HG03354 (cell line): ENCODE results near the gene VEGFA.

Experiments used
- ATAC-seq: cut with Tn5 transposase; IDR thresholded peaks from one replicate; pipeline ENCODE4 v1.9.1; 2021; ENCODE audit warnings: mild to moderate bottlenecking; ENCODE audit not compliant: unreplicated experiment, poor library complexity, severe bottlenecking

VEGFA gene

GRCh38 chr6:43780941-43781928 is 11.2 kb downstream of the VEGFA start:
- no peak for ATAC-seq

- ATAC-seq: no peak
Observed at GRCh38 chr6:43781941-43782704, 12.1 kb downstream of the VEGFA start.

GRCh38 chr6:43782764-43783513 is 12.9 kb downstream of the VEGFA start:
- no peak for ATAC-seq

- ATAC-seq: no peak
Observed at GRCh38 chr6:43784049-43784855, 14.2 kb downstream of the VEGFA start.

GRCh38 chr6:43785220-43785752 is 15.3 kb downstream of the VEGFA start:
- ATAC-seq: no peak

GRCh38 chr6:43785904-43786303 is 15.9 kb downstream of the VEGFA start:
- no peak for ATAC-seq

GRCh38 chr6:43786664-43787329 is 16.8 kb downstream of the VEGFA start:
- ATAC-seq: no peak

GRCh38 chr6:43788301-43788700 is 18.3 kb downstream of the VEGFA start:
- no peak for ATAC-seq

- ATAC-seq: no peak
Observed at GRCh38 chr6:43789447-43789846, 19.4 kb downstream of the VEGFA start.

GRCh38 chr6:43790031-43790430 is 20.0 kb downstream of the VEGFA start:
- ATAC-seq: no peak

GRCh38 chr6:43791745-43792422 is 21.9 kb downstream of the VEGFA start:
- no peak for ATAC-seq

- no peak for ATAC-seq
Observed at GRCh38 chr6:43793154-43793874, 23.3 kb downstream of the VEGFA start.

GRCh38 chr6:43793875-43794242 is 23.8 kb downstream of the VEGFA start:
- no peak for ATAC-seq

GRCh38 chr6:43795421-43795820 is 25.4 kb downstream of the VEGFA start:
- no peak for ATAC-seq

- no peak for ATAC-seq
Observed at GRCh38 chr6:43796168-43796567, 26.2 kb downstream of the VEGFA start.

- no peak for ATAC-seq
Observed at GRCh38 chr6:43796903-43797890, 27.2 kb downstream of the VEGFA start.
